Hematopoietic multipotent progenitor cell treated with erythropoietin and hydrocortisone succinate and interleukin-3 and kit ligand, for 8 days (in vitro differentiated cells): ENCODE data around the gene TRPV2.

Experiments used
- DNase-seq: peaks from one replicate; pipeline ENCODE4 v3.0.0-alpha.2; 2015

Gene TRPV2

GRCh38 chr17:16477666-16478065 lies 62.3 kb downstream of the TRPV2 start:
- DNase-seq, result no peak

- no peak for DNase-seq
Observed at GRCh38 chr17:16478649-16479048, 63.3 kb downstream of the TRPV2 start.

DNA sequence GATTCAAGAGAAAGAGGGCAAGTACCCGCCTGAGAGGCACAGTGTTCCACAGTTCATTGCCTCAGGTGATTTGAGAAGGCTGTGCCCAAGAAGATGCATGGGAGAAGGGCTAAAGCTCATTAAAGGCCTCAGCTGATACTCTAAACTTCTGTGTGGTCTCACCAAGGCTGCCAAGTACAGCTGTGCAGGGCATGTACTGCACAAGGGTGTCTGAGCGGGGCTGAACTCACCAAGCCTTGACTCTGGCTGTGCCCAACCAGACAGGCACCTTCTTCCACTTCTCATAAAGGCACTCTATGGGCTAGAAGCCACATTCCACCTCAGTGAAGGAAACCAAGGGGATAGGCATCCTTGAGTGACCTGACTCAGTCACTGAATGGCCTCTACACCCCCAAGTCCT lies 63.9 kb downstream of the TRPV2 start:
- no peak for DNase-seq

DNA sequence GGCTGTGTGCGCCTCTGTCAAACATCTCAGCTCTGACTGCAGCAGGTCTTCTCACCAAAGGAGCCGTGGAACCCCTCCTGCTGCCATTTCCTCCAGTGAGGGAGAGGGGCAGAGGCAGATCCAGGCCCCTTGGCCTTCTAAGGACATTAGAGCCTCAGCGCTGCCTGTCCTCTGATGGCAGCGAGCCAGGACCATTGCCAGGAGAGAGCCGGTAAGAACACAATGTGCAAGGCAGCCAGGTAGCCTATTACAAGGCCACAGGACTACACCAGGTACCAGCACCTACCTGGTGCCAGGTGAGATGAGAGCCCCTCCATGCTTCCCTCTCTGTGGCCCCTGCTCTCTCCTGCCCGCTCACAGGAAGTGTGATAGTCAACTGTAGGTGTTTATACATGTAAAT lies 65.6 kb downstream of the TRPV2 start:
- DNase-seq, result no peak

DNA sequence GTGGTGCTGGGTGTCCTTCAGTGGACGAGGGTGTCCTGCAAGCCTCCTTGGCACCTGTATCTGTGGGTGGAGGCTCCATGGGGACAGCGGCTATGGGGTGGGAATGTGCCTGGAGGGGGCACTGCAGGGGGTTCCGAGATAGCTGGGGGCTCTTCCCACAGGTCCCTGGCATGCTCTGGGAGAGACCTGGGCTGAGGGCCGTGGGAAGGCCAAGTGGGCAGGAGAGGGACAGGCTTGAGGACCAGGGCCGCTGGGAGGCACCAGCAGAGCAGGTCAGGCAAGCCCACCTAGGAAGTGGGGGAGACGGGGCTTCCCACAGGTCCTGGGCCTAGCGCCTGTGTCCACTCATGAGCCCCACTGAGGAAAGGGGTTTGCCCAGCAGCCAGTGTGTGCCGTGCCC lies 66.9 kb downstream of the TRPV2 start:
- no peak for DNase-seq

DNA sequence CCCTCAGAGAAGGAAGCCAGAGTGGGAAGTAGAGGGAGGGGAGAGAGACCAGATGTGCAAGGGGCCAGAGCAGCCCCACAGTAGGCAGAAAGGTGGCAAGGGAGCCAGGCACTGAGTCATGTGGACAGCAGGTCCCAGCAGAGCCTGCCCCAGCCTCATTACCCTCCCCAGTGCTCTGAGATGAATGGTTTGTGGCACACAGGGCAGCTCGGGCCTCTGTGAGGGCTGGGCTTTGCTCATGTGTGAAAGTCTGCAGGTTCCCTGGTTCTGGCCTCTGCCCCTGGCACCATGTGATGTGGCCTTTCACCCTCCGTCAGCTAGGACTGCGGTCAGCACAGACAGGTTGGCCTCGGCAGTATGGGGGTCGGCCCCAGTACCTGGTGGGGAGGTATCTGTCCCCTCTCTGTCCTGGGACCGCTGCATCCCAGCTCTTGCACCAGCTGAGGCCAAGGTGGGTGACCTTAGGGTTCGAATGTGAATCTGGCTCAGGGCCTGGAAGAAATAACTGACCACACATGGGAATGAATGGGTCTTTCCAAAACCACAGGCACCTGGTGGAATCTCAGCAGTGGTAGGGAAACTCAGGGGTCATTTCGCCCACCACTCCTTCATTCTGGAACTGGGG lies 67.8 kb downstream of the TRPV2 start:
- DNase-seq, result no peak

- DNase-seq, result no peak
Observed at GRCh38 chr17:16484445-16485175, 69.2 kb downstream of the TRPV2 start.
